Ovary (tissue), 3 donors: ENCODE measurements around the gene SCG3.

Experiments
- CTCF ChIP-seq, 3 donors: fragments of 450-650 bp in 2 of 3; fragments of 200-600 bp in 1 of 3; IDR thresholded peaks; one replicate each; pipeline versions ENCODE4 v1.5.1 to v1.8.0; 2016 to 2022; ENCODE audit warnings: antibody characterized with exemption in 3 of 3, mild to moderate bottlenecking in 1 of 3
- EP300 ChIP-seq: sonication (generic); formaldehyde crosslinking; IDR thresholded peaks from one replicate; pipeline ENCODE4 v1.6.1; 2017; ENCODE audit warnings: antibody characterized with exemption
- POLR2A ChIP-seq: fragments of 450-650 bp; IDR thresholded peaks from one replicate; pipeline ENCODE4 v1.6.1; 2017; ENCODE audit warnings: antibody characterized with exemption, mild to moderate bottlenecking, moderate library complexity
- donor health status: DM: no; HTN: no; CAD: no.

DNA sequence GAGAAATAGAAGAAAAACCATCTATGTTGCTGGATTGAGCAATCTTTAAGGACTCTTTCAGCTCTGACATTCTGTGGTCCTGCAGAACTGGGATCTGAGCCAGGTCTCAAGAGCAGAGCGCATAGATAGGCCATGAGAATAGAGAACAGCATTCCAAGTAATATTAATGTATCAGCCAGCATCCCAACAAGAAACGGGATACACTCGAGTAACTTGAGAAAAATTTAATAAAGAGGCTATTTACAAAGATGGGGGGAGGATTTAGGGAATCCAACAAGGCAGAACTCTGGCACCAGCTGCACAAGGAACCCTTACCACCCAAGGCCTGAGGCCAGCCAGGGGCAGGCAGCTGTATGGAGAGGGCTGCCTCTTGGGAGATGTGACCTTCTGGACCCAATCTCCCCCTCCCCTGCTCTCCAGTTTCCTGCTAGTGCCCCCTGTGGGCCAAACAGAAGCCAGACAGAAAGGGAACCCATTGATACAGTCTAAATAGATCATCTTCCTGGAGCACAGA is 78.3 kb downstream of the SCG3 start:
- TF ChIP-seq CTCF (IDR thresholded peaks at IDR 0.05) (no peak), POLR2A (no peak), EP300 (no peak)
